Measurements from ENCODE around the gene MERTK. TPM values are rescaled to one million over a fixed set of nuclear protein-coding genes. Genes with fewer than 3 reads are reported as not detected.

MERTK gene
- total RNA-seq, 1 donor from 2014 or later: 5.1 TPM

- Histone ChIP-seq H4K20me1 (ENCODE audit: insufficient read depth, low read length) (no peaks in the 10 kb centered on the region), H2AFZ (ENCODE audit: low read depth, low read length) (no peak overlapping the region), H3K4me3 (ENCODE audit: insufficient read depth, low read depth, low read length) (no peak overlapping the region), H3K79me2 (ENCODE audit: insufficient read depth, low read length) (no peaks in the 10 kb centered on the region), H3K27me3 (ENCODE audit: insufficient read depth, low read length) (no peaks in the 10 kb centered on the region), H3K36me3 (ENCODE audit: insufficient read depth, low read length) (no peaks in the 10 kb centered on the region), H3K9me3 (ENCODE audit: insufficient read depth, low read depth, low read length) (no peaks in the 10 kb centered on the region), H3K4me2 (ENCODE audit: low read length) (no peak overlapping the region), H3K9ac (ENCODE audit: low read length) (no peak overlapping the region), H3K4me1 (ENCODE audit: insufficient read depth, low read length) (peaks cover 11% of the 10 kb centered on the region), H3K27ac (ENCODE audit: low read depth, low read length) (no peak overlapping the region)
- FAIRE-seq: no peak
- H3K36me3 Mint-ChIP-seq (ENCODE audit: low read depth, unreplicated experiment): peaks cover 25% of the 10 kb centered on the region
- no peak for TF ChIP-seq EZH2 (IDR thresholded peaks at IDR 0.05; ENCODE audit: insufficient read depth, low read length)
- TF ChIP-seq CTCF (IDR thresholded peaks at IDR 0.05; ENCODE audit: insufficient read depth, low read depth, low read length): no peak
- no peak overlapping the region for H3K27ac Mint-ChIP-seq (ENCODE audit: unreplicated experiment)
- no peak for DNase-seq (ENCODE audit: low read depth)
- no peaks in the 10 kb centered on the region for H3K9me3 Mint-ChIP-seq (ENCODE audit: unreplicated experiment)
- H3K4me1 Mint-ChIP-seq (ENCODE audit: low read depth, unreplicated experiment): peaks cover 12% of the 10 kb centered on the region
- H3K27me3 Mint-ChIP-seq (ENCODE audit: low read depth, unreplicated experiment): no peaks in the 10 kb centered on the region
- H3K4me3 Mint-ChIP-seq (ENCODE audit: unreplicated experiment): no peak overlapping the region
Observed at GRCh38 chr2:111984213-111984604, 85.8 kb downstream of the MERTK start.

GRCh38 chr2:111985514-111985913 lies 87.1 kb downstream of the MERTK start:
- Histone ChIP-seq H3K9me3 (ENCODE audit: insufficient read depth, low read depth, low read length) (no peaks in the 10 kb centered on the region), H3K9ac (ENCODE audit: low read length) (no peak overlapping the region), H3K4me2 (ENCODE audit: low read length) (no peak overlapping the region), H3K4me3 (ENCODE audit: insufficient read depth, low read depth, low read length) (no peak overlapping the region), H4K20me1 (ENCODE audit: insufficient read depth, low read length) (no peaks in the 10 kb centered on the region), H3K36me3 (ENCODE audit: insufficient read depth, low read length) (no peaks in the 10 kb centered on the region), H3K79me2 (ENCODE audit: insufficient read depth, low read length) (no peaks in the 10 kb centered on the region), H3K27me3 (ENCODE audit: insufficient read depth, low read length) (no peaks in the 10 kb centered on the region), H2AFZ (ENCODE audit: low read depth, low read length) (no peak overlapping the region), H3K27ac (ENCODE audit: low read depth, low read length) (no peak overlapping the region), H3K4me1 (ENCODE audit: insufficient read depth, low read length) (peaks cover 11% of the 10 kb centered on the region)
- TF ChIP-seq CTCF (IDR thresholded peaks at IDR 0.05; ENCODE audit: insufficient read depth, low read depth, low read length) (no peak), EZH2 (IDR thresholded peaks at IDR 0.05; ENCODE audit: insufficient read depth, low read length) (no peak)
- Mint-ChIP-seq H3K27me3 (ENCODE audit: low read depth, unreplicated experiment) (no peaks in the 10 kb centered on the region), H3K36me3 (ENCODE audit: low read depth, unreplicated experiment) (peaks cover 25% of the 10 kb centered on the region), H3K9me3 (ENCODE audit: unreplicated experiment) (no peaks in the 10 kb centered on the region), H3K4me1 (ENCODE audit: low read depth, unreplicated experiment) (peaks cover 12% of the 10 kb centered on the region), H3K4me3 (ENCODE audit: unreplicated experiment) (no peak overlapping the region), H3K27ac (ENCODE audit: unreplicated experiment) (no peak overlapping the region)
- DNase-seq (ENCODE audit: low read depth): no peak
- FAIRE-seq: no peak

- Mint-ChIP-seq H3K9me3 (ENCODE audit: unreplicated experiment) (no peaks in the 10 kb centered on the region), H3K36me3 (ENCODE audit: low read depth, unreplicated experiment) (peaks cover 25% of the 10 kb centered on the region), H3K27me3 (ENCODE audit: low read depth, unreplicated experiment) (no peaks in the 10 kb centered on the region), H3K4me1 (ENCODE audit: low read depth, unreplicated experiment) (peaks cover 12% of the 10 kb centered on the region), H3K4me3 (ENCODE audit: unreplicated experiment) (no peak overlapping the region), H3K27ac (ENCODE audit: unreplicated experiment) (no peak overlapping the region)
- FAIRE-seq (no peak), DNase-seq (ENCODE audit: low read depth) (no peak)
- Histone ChIP-seq H3K4me2 (ENCODE audit: low read length) (no peak overlapping the region), H3K4me1 (ENCODE audit: insufficient read depth, low read length) (peaks cover 11% of the 10 kb centered on the region), H3K27ac (ENCODE audit: low read depth, low read length) (no peak overlapping the region), H3K4me3 (ENCODE audit: insufficient read depth, low read depth, low read length) (no peak overlapping the region), H3K79me2 (ENCODE audit: insufficient read depth, low read length) (no peaks in the 10 kb centered on the region), H3K27me3 (ENCODE audit: insufficient read depth, low read length) (no peaks in the 10 kb centered on the region), H3K36me3 (ENCODE audit: insufficient read depth, low read length) (no peaks in the 10 kb centered on the region), H3K9ac (ENCODE audit: low read length) (no peak overlapping the region), H3K9me3 (ENCODE audit: insufficient read depth, low read depth, low read length) (no peaks in the 10 kb centered on the region), H4K20me1 (ENCODE audit: insufficient read depth, low read length) (no peaks in the 10 kb centered on the region), H2AFZ (ENCODE audit: low read depth, low read length) (no peak overlapping the region)
- no peak for TF ChIP-seq CTCF (IDR thresholded peaks at IDR 0.05; ENCODE audit: insufficient read depth, low read depth, low read length)
- no peak for TF ChIP-seq EZH2 (IDR thresholded peaks at IDR 0.05; ENCODE audit: insufficient read depth, low read length)
Observed at GRCh38 chr2:111986116-111986900, 87.9 kb downstream of the MERTK start.

Data from astrocyte (in vitro differentiated cells and primary cell).